GM19025 (cell line): ENCODE data around the gene TTLL8.

Experiments
- ATAC-seq: cut with Tn5 transposase; IDR thresholded peaks from one replicate; pipeline ENCODE4 v1.9.1; 2021; ENCODE audit warnings: mild to moderate bottlenecking, low read depth, moderate library complexity; ENCODE audit not compliant: unreplicated experiment

Gene TTLL8

GRCh38 chr22:49970528-49971231, 87.4 kb downstream of the TTLL8 start:
- peak; percentile 51 for ATAC-seq

DNA sequence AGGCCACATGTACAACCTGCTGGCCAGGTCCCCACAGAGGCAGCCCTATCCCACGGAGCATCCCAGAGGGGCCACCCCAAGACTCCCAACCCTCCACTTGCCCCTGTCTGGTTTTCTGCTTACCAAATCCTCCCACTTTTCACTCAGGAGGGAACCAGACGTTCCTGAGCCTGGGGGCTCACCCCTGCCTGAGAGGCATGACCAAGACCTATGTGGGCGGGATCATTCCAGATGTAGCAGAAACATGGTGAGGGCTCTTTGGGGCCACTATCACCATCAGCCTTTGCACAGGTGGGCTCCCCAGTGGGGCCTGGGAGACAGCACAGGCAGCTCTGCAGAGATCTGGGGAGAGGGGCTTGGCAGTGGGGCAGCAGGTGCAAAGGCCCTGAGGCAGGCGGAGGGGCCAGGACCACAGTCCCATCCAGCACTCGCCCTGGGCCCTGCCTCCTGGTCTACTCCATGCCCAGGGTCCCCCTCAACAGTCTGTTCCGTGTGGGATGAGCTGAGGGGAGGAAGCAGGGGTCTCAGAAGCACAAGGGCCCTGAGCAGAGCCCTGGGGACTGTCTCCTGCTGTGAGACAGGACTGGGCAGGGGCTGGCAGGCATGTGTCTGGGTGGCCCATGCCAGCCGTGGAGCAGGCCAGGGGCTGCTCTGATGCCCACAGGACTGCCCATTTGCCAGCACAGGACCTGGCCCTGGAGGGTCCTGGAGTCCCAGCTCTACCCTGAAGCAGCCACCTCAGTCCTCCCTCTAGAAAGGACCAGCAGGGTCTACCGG, 88.2 kb downstream of the TTLL8 start:
- no peak for ATAC-seq

DNA sequence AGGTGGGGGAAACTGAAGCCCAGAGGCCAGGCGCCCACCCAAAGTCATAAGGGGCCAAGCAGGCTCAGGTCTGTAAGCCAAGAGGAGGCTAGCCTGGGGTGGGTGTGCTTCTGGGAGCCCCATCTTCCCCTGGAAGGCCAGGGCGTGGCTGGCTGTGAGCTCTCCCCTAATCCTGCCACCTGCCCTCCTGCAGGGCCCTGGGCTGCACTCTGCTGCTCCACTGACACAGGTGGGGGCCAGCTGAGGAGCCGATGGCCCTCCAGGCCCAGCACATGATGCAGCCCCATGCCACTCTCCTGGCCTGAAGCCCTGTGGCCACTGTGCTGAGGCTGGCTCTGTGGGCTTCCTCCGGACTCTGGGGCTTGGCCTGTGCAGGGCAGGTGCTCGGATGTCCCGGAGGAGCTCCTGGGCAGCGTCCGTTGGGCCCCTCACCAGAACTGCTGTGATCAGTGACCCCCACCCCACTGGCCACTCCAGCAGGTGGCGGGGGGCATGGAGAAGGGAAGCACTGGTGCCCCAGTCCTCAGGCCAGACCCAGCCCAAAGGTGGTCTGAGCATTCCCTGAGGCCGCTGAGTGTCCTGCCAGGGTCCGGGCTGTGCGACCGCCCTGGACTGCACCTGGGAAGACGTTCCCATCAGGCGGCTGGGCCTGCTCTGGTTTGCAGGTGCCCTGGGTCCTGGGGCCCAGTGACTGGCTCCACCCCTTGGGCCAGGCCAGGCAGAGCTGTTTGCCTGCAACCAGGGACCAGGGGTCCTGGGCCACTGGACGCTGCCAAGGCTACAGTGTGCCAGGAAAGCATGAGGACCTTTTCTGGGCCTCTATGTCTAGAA, 89.1 kb downstream of the TTLL8 start:
- ATAC-seq, result no peak
